ENCODE results near the gene DVL1.

DVL1 gene

GRCh38 chr1:1309251-1310108 lies 39.7 kb downstream of the DVL1 start:
- DNase-seq = peak; percentile 50

GRCh38 chr1:1308756-1309250 lies 40.4 kb downstream of the DVL1 start:
- DNase-seq = no peak

GRCh38 chr1:1307923-1308755 lies 41.1 kb downstream of the DVL1 start, which contains the start of the genes ACAP3 and PUSL1:
ACAP3 (minus strand) TSS chr1:1307930; CDS start chr1:1307815, 115 bp downstream.
PUSL1 (plus strand) TSS chr1:1308597; CDS start chr1:1308644, 47 bp downstream.
- peak; percentile 96 for DNase-seq

- no peak for DNase-seq
Observed at GRCh38 chr1:1307261-1307922, 41.8 kb downstream of the DVL1 start.

GRCh38 chr1:1306661-1307260 lies 42.5 kb downstream of the DVL1 start:
- DNase-seq = no peak

DNA sequence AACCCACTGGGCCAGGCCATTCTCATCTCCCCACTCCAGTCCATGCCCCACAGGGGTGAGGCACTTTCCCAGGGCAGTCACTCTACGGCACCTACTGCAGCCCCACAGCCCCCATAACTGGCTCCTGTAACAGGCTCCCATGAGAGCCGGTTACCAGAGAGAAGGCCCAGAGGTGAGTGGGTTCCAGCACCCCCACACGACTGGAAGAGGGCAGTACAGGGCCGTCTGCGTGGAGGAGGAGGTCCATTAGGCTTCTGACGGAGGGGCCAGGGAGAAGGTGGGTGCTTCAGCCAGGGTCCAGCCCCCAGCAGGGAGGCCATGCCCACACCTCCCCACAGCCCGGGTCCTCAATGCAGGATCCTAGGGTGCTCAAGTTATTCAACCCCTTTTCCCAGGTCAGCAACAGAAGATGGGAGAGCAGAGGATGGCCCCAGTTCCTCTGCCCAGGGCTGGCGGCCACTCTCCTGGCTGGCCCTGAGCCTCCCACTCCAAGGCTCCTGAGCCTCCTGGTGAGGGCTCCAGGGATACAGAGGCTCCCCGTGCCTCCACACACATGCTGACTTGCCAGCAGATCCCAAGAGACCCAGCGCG lies 43.1 kb downstream of the DVL1 start:
- DNase-seq = peak; percentile 60

DNA sequence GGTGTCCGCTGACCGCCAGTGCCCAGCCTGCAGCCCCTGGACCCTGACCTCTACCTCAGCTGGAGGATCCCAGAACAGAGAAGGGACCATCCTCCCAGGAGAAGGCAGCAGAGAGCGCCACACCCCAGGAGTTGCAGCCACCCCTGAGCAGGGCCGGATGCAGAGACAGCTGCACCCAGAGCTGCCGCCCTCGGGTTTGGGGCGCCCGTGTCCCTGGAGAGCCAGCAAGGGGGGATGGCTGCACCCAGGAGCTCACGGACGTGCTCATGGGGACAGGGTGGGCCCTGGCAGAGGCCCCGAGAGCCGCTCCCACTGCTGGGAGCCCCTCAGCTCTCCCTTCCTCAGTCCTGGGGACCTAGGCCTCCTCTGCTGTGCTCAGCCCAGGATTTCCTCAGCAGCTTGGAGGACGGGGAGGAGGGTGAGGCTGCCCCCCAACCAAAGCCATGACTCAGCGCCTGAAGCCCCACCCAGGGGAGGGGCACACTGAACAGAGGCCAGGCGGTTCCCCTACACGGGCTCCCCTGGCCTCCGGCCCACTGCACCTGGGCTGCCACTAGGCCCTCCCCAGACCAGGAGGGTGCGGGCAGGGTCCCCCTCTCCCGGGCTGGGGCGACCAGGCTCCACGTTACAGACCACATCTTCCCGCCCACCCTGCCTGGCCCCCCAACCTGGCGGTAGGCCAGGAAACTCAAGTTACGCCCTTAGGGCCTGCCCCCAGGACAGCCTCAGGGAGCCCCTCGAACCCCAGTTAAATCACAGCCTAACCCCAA lies 43.7 kb downstream of the DVL1 start:
- peak; percentile 93 for DNase-seq

DNA sequence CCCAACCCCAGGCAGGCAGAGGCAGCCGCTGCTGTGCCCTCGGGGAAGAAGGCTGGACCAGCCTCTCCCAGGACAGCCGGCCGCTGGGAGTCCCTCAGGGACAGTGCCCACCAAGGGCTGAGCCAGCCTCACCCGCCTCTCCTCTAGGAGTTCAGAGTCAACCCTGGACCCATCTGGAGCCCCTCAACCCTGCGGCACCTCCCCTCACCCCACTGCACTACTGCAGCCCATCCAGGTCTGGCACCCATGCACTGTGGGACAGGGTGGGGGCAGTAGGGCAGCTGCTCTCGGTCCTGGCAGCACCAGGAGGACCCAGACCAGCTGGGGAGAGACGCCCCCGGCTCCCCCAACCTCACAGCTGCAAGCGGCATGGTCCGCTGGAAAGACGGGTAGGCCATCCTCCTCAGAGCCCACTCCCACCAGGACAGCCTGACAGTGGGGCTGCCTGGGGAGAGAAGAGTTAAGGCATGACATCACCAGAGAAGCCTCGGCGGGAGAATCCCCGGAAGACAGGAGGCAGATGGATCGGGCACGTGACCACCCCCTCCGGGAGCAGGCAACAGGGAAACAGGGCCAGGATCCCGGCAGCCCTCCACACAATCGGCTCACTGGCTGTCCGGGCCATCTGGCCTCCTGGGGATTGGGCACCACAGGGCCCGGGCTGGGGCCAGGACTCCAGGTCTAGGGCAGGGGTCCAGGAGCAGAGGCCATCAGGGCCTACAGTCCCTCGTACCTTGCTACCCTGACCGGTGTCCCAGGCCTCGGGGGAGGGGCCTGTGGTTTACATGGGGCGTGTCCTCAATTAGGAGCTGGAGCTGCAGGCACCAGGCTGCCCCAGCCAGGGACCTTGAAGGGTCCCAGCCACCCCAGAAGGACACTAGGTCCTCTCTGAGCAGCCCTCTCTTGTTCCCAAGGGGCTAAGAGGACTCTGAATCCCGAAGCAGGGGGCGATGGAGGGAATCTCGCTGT lies 44.6 kb downstream of the DVL1 start:
- DNase-seq = peak; percentile 51

GRCh38 chr1:1303736-1304135 lies 45.5 kb downstream of the DVL1 start:
- DNase-seq = no peak

DNA sequence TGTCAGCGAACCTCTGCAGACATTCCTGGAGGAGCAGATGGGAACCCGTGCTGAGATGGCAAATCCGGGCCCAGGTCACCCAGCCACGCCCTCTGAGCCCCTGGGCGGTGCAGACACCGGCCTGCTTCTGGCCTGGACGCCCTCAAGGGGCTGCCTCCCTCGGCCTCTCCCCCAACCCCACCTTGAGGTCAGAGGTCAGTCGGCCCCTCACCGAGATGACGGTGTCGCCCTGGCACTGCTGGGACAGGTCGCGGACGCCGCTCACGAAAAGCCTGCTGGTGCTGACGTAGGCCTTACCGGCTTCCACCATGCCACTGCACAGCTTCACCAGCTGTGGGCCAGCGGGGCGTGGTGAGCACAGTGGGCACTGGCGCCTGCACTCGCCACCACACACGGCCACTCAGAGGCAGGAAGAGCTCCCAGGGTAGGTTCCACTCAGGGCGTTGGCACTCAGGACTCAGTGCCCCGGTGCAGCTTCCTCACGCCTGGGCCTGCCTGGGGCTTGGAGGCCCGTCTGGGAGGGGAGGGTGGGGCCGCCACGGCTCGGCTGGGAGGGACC lies 46.2 kb downstream of the DVL1 start:
- peak; percentile 41 for DNase-seq

- peak; percentile 55 for DNase-seq
Observed at GRCh38 chr1:1302006-1302430, 47.2 kb downstream of the DVL1 start.

GRCh38 chr1:1300352-1300739 lies 48.9 kb downstream of the DVL1 start:
- DNase-seq = no peak

- peak; percentile 35 for DNase-seq
Observed at GRCh38 chr1:1299686-1300351, 49.4 kb downstream of the DVL1 start.

GRCh38 chr1:1298861-1299685 lies 50.1 kb downstream of the DVL1 start:
- peak; percentile 61 for DNase-seq

DNA sequence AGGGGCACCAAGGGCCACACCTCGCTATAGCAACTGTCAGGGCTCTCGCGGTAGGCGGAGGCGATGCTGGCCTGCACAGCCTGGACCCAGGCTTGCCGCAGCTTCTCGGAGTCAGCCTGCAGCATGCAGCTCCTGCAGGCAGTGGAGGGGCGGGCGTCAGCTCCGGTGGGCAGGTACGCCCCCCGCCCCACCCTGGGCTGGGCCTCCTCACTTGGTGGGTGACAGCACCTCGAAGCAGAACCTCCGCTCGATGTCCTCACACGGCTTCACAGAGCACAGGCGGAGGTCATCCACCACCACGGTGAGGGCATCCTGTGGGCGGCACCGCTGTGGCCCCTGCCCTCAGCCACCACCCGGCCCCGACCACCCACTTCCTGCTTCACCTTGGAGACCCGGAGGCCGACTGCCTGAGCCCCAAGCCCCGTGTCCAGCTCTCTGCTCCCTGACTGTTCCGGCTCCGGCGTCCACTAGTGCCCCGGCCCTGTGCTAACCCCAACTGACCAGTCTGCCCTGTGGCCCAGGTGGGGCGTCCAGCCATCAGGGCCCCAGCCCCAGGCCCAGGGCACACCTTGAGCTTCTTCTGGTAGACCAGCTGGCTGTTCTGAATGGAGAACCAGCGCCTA lies 51.3 kb downstream of the DVL1 start:
- no peak for DNase-seq

DNA sequence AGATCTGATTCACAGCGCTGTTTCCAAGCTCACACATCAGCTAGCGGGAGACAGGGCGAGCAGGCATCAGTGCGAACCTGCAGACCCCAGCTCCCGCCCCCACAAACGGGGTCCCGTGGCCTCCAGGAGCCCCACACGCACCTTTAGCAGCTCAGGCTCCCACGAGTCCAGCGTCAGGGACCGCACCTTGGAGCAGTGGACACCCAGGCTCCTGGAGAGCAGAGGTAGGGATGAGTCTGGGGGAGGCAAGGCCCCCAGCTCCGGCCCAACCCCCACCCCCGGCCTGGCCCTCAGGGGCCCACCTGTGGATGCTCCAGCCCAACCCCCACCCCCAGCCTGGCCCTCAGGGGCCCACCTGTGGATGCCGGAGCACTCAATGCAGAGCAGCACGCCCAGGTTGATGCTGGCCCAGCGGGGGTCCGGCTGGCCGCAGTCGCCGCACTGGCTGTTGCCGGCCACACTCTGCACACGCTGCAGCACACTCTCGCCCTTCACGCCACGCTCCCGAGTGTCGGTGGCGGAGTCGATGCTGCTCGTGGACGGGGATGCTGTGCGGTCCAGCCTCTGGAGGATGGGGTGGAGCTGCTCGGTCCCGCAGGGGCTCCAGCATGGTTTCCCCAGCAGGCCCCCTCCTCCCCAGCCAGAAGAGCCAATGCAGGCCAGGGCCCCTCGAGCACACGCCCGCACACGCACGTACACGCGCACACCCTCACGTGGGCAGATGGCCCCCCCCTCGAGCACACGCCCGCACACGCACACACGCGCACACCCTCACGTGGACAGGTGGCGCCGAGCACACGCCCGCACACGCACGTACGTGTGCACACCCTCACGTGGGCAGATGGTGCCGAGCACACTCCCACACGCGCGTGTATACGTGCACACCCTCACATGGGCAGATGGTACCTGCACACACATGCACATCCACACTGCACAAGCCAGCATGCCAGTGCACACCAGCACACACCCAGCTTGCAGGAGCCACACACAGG lies 52.9 kb downstream of the DVL1 start:
- DNase-seq = no peak
